Measurements from ENCODE around the gene L1CAM. TPM values are rescaled to one million over a fixed set of nuclear protein-coding genes. Genes with fewer than 3 reads are reported as not detected.

Gene L1CAM
- polyA plus RNA-seq, 3 donors: 0.55 TPM; not detected in 2

- no peak overlapping the region for H3K27ac Mint-ChIP-seq
- no peak overlapping the region for H3K27ac ChIP-seq (ENCODE audit: low read depth in 1 of 2, low read length in 2 of 2)
- H3K27me3 Mint-ChIP-seq (ENCODE audit: low read depth in 3 of 3): peaks cover 7 to 39% (median 18%) of the 10 kb centered on the region in 3 donors
- H3K4me1 Mint-ChIP-seq: no peaks in the 10 kb centered on the region
- H3K9ac ChIP-seq (ENCODE audit: insufficient read depth, low read length, poor library complexity, severe bottlenecking): no peak overlapping the region
- no peaks in the 10 kb centered on the region for H3K36me3 ChIP-seq (replicated peaks in 1 of 2; ENCODE audit: control insufficient read depth in 1 of 2, insufficient read depth in 2 of 2, low read length in 2 of 2)
- peaks cover 0 to 10% (median 0%) of the 10 kb centered on the region in 7 donors for H3K9me3 Mint-ChIP-seq
- no peaks in the 10 kb centered on the region for H3K4me1 ChIP-seq (ENCODE audit: control insufficient read depth in 1 of 2, insufficient read depth in 2 of 2, low read length in 2 of 2)
- no peaks in the 10 kb centered on the region for H3K27me3 ChIP-seq (ENCODE audit: control insufficient read depth in 2 of 2, insufficient read depth in 2 of 2, low read length in 2 of 2)
- intact Hi-C loops (cut with micrococcal nuclease): no loop called here
- no peaks in the 10 kb centered on the region for H4K20me1 ChIP-seq (ENCODE audit: insufficient read depth, low read length)
- no peak overlapping the region for H3K4me3 ChIP-seq (replicated peaks in 1 of 3; ENCODE audit: low read depth in 2 of 3, low read length in 3 of 3)
- H2AFZ ChIP-seq (ENCODE audit: insufficient read depth, low read depth, low read length, poor library complexity, severe bottlenecking): no peak overlapping the region
- 85% methylated on average over 2 of the region's 13 CpGs for WGBS (ENCODE audit: insufficient coverage)
- TF ChIP-seq, protein P1, sequence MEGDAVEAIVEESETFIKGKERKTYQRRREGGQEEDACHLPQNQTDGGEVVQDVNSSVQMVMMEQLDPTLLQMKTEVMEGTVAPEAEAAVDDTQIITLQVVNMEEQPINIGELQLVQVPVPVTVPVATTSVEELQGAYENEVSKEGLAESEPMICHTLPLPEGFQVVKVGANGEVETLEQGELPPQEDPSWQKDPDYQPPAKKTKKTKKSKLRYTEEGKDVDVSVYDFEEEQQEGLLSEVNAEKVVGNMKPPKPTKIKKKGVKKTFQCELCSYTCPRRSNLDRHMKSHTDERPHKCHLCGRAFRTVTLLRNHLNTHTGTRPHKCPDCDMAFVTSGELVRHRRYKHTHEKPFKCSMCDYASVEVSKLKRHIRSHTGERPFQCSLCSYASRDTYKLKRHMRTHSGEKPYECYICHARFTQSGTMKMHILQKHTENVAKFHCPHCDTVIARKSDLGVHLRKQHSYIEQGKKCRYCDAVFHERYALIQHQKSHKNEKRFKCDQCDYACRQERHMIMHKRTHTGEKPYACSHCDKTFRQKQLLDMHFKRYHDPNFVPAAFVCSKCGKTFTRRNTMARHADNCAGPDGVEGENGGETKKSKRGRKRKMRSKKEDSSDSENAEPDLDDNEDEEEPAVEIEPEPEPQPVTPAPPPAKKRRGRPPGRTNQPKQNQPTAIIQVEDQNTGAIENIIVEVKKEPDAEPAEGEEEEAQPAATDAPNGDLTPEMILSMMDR (IDR thresholded peaks at IDR 0.05): no peak
- H3K4me3 Mint-ChIP-seq: no peak overlapping the region
- H3K4me2 ChIP-seq (replicated peaks; ENCODE audit: extremely low read depth, low read length, poor library complexity, severe bottlenecking): no peak overlapping the region
- H3K36me3 Mint-ChIP-seq: no peaks in the 10 kb centered on the region
- H3K79me2 ChIP-seq (ENCODE audit: insufficient read depth, low read length): no peaks in the 10 kb centered on the region
- DNase-seq: no peak
- H3K9me3 ChIP-seq (replicated peaks in 1 of 2; ENCODE audit: control insufficient read depth in 1 of 2, insufficient read depth in 1 of 2, low read length in 2 of 2): no peaks in the 10 kb centered on the region
These were observed 18.3 kb downstream of the L1CAM start for GRCh38 chrX:153867671-153868070.

DNA sequence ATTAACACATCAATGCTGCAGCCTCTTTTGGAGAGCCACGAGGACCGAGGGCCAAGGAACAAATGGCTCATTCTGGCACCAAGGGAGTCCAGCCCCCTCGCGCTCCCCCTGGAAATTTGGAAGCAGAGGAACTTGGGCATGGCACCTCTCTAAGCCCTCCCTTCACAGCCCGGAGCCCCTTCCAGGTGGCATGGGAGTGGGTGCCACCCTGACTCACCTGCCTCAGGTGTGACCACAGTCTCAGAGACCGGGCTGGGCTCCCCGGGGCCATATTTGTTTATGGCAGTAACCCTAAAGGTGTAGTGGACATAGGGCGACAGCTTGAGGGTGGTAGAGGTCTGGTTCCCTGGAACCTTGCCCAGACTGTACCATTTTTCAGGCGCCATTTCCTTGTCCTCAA, 18.8 kb downstream of the L1CAM start:
- WGBS (ENCODE audit: insufficient coverage): no CpG with 5 or more reads among the region's 9 CpGs
- Histone ChIP-seq H3K9ac (ENCODE audit: insufficient read depth, low read length, poor library complexity, severe bottlenecking) (no peak overlapping the region), H3K27me3 (ENCODE audit: control insufficient read depth in 2 of 2, insufficient read depth in 2 of 2, low read length in 2 of 2) (no peaks in the 10 kb centered on the region), H2AFZ (ENCODE audit: insufficient read depth, low read depth, low read length, poor library complexity, severe bottlenecking) (no peak overlapping the region), H3K9me3 (replicated peaks in 1 of 2; ENCODE audit: control insufficient read depth in 1 of 2, insufficient read depth in 1 of 2, low read length in 2 of 2) (no peaks in the 10 kb centered on the region), H3K4me2 (replicated peaks; ENCODE audit: extremely low read depth, low read length, poor library complexity, severe bottlenecking) (no peak overlapping the region), H3K4me1 (ENCODE audit: control insufficient read depth in 1 of 2, insufficient read depth in 2 of 2, low read length in 2 of 2) (no peaks in the 10 kb centered on the region), H3K36me3 (replicated peaks in 1 of 2; ENCODE audit: control insufficient read depth in 1 of 2, insufficient read depth in 2 of 2, low read length in 2 of 2) (no peaks in the 10 kb centered on the region), H4K20me1 (ENCODE audit: insufficient read depth, low read length) (no peaks in the 10 kb centered on the region), H3K4me3 (replicated peaks in 1 of 3; ENCODE audit: low read depth in 2 of 3, low read length in 3 of 3) (no peak overlapping the region), H3K27ac (ENCODE audit: low read depth in 1 of 2, low read length in 2 of 2) (no peak overlapping the region), H3K79me2 (ENCODE audit: insufficient read depth, low read length) (no peaks in the 10 kb centered on the region)
- no peaks in the 10 kb centered on the region for H3K36me3 Mint-ChIP-seq
- DNase-seq: no peak
- TF ChIP-seq, protein P1 (IDR thresholded peaks at IDR 0.05): no peak
- intact Hi-C loops (cut with micrococcal nuclease): no loop called here
- no peaks in the 10 kb centered on the region for H3K4me1 Mint-ChIP-seq
- peaks cover 0 to 10% (median 0%) of the 10 kb centered on the region in 7 donors for H3K9me3 Mint-ChIP-seq
- H3K27ac Mint-ChIP-seq: no peak overlapping the region
- no peak overlapping the region for H3K4me3 Mint-ChIP-seq
- H3K27me3 Mint-ChIP-seq (ENCODE audit: low read depth in 3 of 3): peaks cover 9 to 37% (median 15%) of the 10 kb centered on the region in 3 donors

Data from CD14-positive monocyte (primary cell).